C1 segment of cervical spinal cord (tissue), 14 donors: ENCODE data around the gene PTPRH.
"Not testable (repeated sequence)": the region's sequence is repeated elsewhere in the genome, so short reads cannot be mapped to it uniquely, and the experiment has no call there.

Experiments
- DNase-seq, 14 donors: peaks; one replicate each; lab custom pipeline; 2025; lab: John Stamatoyannopoulos, UW

Gene PTPRH

DNA sequence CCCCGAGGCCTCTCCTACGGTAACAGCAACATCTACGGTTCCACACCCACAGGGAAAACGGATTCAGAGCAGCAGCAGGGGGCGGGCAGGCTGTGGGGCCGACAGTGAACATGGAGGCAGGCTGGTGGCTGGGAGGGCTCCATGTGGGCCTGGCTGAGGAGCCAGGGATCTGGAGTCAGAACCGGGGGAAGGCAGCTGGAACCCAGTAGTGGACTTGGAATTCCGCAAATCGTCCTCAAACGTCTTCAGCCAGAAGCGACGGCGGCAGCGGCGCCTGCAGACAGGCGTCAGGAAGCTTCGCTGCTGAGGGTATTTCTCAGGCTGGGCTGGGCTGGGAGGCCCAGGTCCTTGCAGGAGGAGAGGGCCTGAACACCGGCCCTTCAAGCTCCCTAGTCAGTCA lies 17.5 kb upstream of the PTPRH start:
- DNase-seq: no peak

DNA sequence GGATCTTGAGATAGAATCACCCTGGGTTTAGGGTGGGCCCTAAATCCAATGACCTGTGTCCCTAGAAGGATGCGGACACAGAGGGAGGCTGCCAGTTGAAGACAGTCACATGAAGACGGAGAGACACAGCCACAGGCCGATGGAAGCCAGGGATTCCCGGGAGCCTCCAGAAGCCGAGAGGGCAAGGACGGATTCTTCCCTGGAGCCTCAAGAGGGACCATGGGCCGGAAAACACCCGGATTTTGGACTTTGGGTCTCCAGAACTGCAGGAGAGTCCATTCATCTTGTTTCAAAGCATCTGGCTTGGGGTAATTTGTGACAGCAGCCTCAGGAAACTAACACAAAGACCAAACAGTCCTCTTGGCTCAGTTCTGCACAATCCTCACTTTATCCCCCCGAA lies 17.0 kb upstream of the PTPRH start:
- no peak for DNase-seq

DNA sequence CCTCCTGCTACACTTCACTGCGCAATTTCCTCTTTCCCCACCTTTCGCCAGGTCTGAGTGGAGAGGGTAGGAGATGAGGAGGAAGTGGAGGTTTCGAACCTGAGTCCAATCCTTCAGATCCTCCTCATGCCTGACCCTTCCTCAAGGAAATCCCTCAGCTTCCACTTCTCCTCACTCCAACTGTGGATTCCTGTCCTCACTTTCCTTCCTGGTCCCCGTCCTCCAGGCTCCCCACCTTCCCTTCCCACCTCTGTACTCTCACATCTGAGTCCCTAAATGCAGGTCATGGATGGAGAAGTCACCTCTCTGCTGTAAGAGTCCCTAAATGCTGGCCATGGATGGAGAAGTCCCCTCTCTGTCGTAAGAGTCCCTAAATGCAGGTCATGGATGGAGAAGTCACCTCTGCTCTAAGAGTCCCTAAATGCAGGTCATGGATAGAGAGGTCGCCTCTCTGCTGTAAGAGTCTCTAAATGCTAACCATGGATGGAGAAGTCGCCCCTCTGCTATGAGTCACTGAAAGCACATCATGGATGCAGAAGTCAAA lies 16.2 kb upstream of the PTPRH start:
- no peak for DNase-seq

DNA sequence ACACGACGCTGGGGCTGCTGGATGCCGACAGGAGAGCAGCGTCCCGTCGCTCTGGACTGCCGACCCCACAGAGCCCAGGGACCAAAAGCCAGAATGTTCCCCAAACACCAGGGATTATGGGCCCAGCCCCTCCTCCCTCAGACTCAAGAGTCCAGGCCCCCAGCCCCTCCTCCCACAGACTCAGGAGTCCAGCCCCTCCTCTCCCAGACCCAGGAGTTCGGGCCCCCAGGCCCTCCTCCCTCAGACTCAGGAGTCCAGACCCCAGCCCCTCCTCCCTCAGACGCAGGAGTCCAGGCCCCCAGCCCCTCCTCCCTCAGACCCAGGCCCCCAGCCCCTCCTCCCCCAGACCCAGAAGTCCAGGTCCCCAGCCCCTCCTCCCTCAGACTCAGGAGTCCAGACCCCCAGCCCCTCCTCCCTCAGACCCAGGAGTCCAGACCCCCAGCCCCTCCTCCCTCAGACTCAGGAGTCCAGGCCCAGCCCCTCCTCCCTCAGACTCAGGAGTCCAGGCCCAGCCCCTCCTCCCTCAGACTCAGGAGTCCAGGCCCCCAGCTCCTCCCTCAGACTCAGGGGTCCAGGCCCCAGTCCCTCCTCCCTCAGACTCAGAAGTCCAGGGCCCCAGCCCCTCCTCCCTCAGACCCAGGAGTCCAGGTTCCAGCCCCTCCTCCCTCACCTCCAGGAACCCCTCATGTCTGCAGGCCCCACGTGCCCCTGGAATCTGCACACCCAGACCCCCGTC lies 15.5 kb upstream of the PTPRH start:
- DNase-seq: not testable (repeated sequence)

DNA sequence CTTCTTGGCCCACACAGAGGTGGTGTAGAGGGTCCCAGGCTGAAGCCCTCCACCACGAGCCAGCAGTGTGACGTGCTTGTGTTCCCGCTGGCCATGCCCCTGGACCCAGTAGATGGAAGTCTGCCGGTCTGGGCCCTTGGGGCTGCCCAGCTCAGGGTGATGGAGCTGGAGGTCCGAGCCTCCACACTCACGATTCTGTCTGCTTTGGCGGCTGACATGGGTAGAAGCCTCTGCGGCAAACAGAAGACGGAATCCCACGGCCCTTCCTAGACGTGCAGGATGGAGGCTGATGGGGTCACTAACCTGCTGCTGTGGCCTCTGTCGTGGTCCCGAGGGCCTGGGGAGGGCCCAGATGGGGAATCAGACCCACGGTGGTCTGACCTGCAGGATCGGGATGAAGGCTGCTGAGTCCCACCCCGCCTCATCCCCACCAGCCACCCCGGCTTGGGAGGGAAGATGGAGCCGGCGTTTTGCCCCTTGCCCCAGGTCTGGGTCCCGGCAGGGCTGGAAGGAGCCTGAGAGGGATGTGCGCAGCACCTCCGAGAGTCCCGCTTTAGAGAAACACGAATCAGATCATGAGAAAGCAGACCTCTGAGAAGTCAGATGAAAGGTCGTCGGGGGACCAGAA lies 14.9 kb upstream of the PTPRH start:
- no peak for DNase-seq

DNA sequence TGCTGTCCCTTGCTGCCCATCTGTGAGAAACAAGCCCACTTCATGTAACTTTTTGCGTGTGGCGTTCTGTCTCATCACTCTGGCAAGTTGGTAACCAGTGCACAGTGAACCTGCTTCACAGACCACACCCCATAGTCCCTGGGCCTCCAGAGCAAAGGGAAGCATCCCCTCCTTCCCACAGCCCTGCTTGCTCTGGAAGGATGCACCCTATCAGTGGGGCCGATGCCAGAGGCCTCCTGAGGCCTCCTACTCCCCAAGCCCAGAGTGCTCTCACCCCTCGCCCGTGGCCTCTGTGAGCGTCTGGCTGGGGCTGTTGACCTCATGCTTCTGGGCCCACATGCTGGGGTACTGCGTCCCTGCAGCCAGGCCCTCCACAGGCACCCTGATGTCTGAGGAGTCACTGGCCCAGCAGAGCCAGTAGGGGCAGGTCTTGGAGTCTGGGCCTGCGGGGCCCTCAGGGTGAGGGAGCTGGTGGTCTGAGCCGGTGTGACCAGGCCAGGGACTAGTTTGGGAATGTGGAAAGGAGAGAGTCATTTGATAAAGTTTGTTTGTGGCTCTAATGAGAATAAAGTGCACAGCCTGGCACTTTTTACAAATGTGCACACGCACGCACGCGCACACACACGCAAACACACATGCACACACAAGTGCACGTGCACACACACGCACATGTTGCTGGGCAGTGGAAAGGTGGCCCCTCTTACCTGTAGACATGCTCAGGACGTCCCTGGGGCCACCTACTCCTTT lies 14.2 kb upstream of the PTPRH start:
- no peak for DNase-seq

DNA sequence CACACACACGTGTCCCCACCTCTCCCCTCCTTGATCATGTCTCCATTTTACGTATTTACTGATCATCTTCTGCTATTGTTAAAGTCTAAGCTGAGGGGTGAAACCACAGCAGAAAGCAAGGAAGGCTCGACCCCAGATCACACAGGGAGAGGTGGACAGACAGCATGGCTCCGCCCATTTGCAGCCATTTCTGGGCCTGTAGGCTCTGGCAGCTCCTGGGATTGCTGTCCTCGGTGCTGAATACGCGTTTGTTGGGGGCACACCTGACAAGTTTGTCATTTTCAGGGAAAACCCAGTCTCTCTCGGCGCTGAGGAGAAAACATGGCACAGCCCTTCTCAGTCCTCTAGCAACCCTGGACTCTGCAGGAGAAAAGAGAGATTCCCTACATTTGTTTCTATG lies 11.2 kb upstream of the PTPRH start:
- no peak for DNase-seq

DNA sequence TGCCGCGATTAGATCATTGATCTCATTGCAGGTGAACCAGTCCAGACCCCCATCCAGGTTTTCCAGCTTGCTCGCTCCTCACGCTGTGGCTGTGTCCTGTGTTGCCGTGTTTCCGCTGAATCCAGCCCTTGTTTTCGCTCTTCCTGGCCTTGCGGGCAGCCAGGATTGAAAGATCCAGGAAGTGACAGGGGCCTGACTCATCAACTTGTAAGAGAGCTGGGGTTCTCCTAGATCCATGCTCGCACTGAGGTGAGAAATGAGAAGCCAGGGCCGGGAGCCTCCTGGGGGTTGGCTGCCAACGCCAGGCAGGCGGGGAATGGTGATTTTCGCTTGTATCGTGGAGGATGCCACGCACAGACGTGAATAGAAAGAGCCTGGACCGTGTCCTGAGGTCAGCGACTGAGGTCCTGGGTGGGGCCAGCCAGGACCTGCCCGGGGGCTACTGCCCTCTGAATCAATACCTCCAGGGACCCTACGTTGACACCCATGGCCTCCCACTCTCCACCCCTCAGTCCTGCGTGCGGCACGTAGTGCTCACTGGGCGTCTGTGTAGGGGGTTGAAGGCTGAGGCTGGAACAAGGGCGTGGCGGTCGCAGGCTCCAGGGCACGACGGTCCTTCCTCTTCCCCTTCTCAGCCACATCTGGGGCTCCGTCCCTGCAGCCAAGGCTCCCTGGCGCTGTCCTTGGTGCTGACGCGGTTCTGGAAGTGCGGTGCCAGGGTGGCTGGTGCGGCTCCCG lies 7.3 kb upstream of the PTPRH start:
- DNase-seq: peak in 13 of 14 donors; percentile 7 to 91 (median 61)

DNA sequence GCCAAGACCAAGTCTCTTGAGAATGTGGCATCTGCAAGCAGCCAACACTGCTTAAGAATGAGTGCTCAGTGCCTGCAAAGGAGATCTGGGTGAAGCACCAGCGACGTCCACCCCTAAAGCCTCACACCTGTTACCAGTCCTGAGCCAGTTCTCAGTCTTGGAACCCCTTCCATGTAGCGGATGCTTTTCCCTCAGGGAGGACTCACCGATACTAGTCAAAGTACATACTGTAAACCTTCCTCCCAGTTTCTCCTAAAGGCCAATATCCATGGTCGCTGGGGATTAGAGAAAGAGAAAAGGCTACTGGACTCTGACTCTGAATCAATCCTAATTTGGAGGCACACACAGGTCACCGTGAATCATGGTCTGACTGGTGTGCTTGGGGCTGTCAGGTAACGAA lies 4.2 kb upstream of the PTPRH start:
- DNase-seq: no peak

DNA sequence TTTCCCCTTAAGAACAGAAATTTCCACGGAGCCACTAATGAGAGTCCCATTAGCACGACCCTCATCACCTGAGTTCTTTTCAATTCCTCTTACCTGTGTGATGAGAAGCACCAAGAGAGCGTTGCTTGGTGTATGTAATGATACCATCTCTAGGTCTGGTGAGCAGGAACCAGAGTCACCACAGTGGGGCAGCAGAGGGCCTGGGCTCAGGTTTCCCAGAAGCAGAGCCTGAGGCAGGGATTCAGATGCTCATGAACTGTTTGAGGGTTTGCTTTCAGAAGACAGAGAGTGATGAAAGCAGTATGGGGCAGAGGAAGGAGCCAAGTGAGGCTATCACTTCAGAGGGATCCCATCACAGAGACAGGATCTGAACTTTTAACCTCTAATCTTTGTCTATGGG lies 3.1 kb upstream of the PTPRH start:
- no peak for DNase-seq

DNA sequence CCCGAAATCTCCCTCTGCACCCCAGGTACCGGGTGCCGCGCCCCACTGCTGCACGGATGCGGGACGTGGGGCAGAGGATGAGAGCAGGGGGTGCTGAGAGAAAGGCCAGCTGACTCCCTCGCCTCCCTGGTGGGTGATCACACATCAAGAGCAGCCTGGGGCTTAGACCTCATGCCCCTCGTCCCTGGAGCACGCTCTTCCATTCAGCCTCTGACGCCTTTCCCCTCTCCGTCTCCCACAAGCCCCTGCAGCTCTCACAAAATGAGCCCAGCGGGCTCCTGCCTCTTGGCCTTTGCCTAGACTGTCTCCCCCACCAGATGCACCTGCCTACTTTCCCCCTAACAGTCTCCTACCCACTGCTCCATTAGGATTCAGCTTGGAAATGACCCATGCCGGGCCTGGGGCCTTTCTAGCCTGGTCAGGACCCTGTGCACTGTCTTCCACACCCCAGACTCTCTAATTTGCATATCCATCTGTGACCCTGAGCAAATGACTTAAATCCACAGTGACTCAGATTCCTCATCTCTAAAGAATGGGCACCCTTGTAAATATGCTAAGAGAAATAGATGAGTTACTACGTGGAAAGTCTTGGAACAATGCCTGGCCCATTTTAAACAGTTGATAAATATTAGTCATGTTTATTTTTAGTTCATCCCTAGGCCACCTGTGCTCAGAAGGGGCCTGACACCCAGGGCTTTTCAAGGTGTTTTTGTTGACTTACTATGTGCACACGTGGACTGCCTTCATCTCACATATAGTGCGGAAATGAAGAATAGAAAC lies 582 bp upstream of the PTPRH start:
- DNase-seq: no peak

DNA sequence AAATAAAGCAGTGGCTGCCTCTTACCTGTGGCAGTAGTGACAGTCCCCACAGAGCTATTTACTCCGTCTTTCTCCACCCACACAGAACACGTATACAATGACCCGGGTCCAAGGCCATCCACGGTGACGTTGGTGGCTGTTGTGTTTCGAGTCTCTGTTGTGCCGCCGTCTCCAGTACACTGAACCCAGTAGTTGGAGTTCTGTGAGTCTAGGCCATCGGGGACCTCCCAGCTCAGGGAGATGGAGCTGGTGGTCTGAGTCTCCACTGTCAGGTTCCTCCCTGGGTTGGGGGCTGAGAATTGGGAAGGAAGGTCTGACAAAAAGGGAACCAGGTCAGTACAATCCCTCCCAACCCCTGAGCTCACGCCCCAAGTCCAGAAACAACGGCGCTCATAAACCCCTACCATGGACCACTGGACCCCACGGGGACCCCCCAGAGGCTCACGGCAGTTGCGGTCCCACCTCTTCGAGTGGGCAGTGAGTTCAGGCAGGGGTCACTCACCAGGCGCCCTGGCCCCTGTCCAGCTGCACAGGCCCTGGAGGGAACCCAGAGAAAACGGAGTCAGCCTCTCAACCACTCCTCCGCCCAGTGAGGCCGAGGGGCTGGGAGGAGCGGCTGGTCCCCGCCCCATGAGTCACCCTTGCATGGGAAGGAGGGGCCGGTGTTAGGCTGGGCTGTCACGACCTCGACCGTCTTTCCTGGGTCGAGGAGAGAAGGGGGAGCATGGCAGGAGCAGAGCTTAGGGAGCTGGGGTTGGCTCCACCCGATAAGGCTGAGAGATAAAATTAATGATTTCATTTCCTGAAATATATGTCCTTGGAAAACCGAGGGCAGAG lies 2.4 kb downstream of the PTPRH start:
- DNase-seq: peak in 11 of 14 donors; percentile 14 to 83 (median 53)

DNA sequence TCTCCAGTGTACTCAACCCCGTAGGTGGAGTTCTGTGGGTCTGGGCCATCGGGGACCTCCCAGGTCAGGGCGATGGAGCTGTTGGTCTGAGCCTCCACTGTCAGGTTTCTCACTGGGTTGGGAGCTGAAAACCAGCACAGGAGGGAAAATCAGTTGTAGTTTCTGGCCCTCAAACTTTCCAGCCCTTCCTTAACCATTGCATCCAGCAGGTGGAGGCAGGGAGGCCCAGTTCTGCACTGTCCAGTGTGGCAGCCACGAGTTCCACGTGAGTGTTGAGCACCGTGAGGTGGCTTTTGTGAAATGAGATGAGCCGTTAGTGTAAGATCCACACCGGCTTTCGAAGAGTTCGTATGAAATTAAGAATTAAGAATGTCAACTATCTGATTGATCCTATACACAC lies 7.1 kb downstream of the PTPRH start:
- not testable (repeated sequence) for DNase-seq

DNA sequence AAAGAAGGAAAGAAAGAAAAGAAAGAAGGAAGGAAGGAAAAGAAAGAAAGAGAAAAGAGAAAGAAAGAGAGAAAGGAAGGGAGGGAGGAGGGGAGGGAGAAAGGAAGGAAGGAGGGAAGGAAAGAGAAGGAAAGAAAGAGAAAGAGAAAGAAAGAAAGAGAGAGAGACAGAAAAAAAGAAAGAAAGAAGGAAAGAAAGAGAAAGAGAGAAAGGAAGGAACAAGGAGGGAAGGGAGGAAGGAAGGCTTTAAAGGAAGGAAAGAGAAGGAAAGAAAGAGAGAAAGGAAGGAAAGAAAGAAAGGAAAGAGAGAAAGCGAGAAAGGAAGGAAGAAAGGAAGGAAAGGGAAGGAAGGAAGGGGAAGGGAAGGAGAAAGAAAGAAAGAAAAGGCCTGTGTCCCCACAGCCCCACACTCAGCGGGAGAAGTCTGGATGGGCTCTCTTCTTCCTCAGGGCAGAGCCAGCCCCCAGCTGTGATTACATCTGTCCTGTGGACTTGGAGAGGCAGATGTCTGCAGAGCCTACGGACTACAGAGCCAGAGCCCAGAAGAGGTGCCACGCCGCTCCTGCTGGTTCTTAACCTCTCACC lies 9.6 kb downstream of the PTPRH start:
- DNase-seq: no peak

DNA sequence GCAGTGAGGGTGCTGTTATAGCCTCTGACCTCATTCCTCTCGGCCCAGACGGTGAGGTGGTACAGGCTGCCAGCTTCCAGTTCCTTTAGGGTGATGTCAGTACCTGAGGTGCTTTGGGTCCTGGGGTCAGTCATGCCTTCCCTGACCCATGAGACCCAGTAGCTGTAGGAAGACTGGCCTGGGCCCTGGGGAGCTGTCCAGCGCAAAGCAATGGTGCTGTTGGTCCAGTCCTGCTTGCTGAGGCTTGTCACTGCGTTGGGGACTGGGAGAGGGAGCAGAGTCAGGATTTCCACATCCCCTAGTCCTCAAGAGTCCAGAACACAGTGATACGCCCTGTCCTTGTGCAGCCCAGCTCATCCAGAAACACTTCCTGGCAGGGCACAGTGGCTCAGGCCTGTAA lies 10.7 kb downstream of the PTPRH start:
- no peak for DNase-seq

DNA sequence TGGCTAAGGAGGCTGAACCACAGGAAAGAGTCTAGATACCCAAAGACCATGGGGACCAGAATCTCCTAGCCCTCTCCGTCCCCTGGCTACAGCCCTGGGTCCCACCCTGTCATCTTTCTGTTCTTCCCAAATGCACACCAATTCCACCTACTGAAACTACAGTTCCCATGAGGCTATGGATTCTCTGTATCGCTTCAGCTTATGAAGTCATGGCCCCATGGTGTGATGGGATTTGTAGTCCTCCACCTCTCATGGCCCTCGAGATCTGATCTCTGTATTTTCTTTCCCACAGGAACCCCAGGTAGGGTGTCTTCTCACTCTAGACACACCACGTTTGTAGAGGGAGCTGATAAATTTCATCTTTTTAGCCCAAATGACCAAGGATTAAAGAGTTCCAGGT lies 11.8 kb downstream of the PTPRH start:
- DNase-seq: no peak

DNA sequence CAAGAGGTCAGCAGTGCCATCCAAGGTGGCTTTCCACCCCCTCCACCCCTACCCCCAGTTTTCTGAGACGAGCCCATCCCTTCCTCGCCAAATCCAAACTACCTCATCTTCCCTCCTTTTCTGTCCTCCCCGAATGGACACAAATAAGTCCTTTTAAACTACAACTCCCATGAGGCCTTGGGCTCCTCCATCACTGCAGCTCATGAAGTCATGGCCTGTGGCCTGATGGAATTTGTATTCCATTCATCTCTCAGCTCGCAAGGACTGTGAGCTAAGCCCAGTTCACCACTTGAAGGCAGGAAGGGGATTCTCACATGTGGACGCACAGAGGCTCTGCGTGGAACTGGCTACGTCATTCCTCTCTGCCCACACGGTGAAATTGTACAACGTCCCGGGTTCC lies 12.5 kb downstream of the PTPRH start:
- DNase-seq: no peak

DNA sequence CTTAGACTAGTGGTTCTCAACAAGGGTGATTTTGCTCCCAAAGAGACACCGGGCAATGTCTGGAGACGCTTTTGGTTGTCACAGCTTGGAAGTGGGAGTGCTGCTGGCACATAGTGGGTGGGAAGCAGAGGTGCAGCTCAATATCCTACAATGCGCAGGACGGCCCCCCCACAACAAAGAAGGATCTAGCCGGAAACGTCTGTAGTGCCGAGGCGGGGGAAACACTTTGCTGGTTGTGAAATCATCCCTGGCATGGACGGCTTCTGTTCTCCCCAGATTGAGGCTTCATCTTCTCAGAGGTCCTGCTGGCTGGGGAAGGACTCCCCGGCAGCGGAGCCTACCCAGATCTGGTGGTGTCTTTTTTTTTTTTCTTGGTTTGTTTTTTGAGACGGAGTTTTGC lies 15.8 kb downstream of the PTPRH start:
- DNase-seq: no peak

DNA sequence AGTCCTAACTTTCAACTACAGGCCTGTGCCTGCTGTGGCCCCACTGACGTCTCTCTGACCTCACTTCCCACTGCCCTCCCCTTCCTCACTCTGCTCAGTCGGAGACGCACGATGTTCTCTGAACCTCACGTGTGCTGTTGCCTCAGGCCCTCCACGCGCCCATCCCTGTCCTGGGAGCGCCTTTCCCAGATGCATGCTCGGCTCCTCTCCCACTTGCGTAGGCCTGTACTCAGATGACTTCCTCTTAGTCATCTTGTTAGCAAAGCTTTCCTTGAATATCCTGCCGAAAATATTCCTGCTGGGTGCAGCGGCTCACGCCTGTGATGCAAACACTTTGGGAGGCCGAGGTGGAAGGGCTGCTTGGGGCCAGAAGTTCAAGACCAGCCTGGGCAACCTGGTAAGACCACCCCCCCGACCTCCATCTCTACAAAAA lies 19.9 kb downstream of the PTPRH start:
- DNase-seq: no peak

DNA sequence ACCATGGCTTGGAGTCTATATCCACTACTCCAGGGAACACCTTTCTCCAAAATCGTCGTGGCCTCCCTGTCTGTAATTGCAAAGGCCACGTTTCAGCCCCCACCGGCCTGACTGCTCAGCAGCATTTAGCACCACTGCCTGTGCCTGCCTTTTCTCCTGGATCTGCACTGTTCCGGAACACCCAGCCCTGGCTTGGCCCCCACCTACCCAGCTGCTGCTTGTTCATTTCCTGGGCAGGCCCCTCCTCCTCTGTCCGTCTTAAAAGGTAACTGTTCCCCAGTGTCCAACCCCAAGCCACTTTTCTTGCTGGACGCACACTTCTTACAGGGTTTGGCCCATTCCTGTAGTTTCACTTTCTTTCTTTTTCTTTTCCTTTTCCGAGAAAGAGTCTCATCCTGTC lies 20.7 kb downstream of the PTPRH start:
- DNase-seq: no peak
